Loucy (cell line): ENCODE measurements around the gene GSG1L.

ENCODE experiments used
- H2AFZ ChIP-seq: fragments of 200-600 bp; sonication (generic); 2 replicates; pipeline ENCODE4 v1.6.0; 2016; ENCODE audit warnings: antibody characterized with exemption, mild to moderate bottlenecking, low read length, moderate library complexity
- H3F3A ChIP-seq: fragments of 200-600 bp; 2 replicates; pipeline ENCODE4 v1.6.0; 2016; ENCODE audit warnings: antibody characterized with exemption, low read depth, mild to moderate bottlenecking
- H3K27me3 ChIP-seq: fragments of 200-600 bp; sonication (generic); 2 replicates; pipeline ENCODE4 v1.6.1; 2014; ENCODE audit warnings: low read length, mild to moderate bottlenecking; ENCODE audit not compliant: insufficient read depth, poor library complexity, severe bottlenecking
- H3K36me3 ChIP-seq: fragments of 200-600 bp; sonication (generic); 2 replicates; pipeline ENCODE4 v1.6.1; 2016; ENCODE audit warnings: low read length; ENCODE audit not compliant: insufficient read depth
- H3K4me1 ChIP-seq: fragments of 200-600 bp; sonication (generic); 2 replicates; pipeline ENCODE4 v1.5.1; 2014; ENCODE audit warnings: low read length, mild to moderate bottlenecking; ENCODE audit not compliant: insufficient read depth, poor library complexity, severe bottlenecking
- H3K4me2 ChIP-seq: fragments of 200-600 bp; sonication (generic); 2 replicates; pipeline ENCODE4 v1.6.0; 2014; ENCODE audit warnings: antibody characterized with exemption, low read length, low read depth, mild to moderate bottlenecking; ENCODE audit not compliant: poor library complexity, severe bottlenecking
- H3K4me3 ChIP-seq: fragments of 200-600 bp; sonication (generic); 2 replicates; pipeline ENCODE4 v1.5.1; 2014; ENCODE audit warnings: low read length, mild to moderate bottlenecking, mixed read lengths; ENCODE audit not compliant: poor library complexity, severe bottlenecking
- H3K79me2 ChIP-seq: fragments of 200-600 bp; sonication (generic); 2 replicates; pipeline ENCODE4 v1.6.1; 2014; ENCODE audit warnings: low read length; ENCODE audit not compliant: insufficient read depth
- H3K9ac ChIP-seq: fragments of 200-600 bp; sonication (generic); 2 replicates; pipeline ENCODE4 v1.6.0; 2014; ENCODE audit warnings: mild to moderate bottlenecking, low read depth, low read length, moderate library complexity; ENCODE audit not compliant: poor library complexity, severe bottlenecking
- H3K9me2 ChIP-seq: fragments of 200-600 bp; sonication (generic); replicated peaks from 2 replicates; pipeline ENCODE4 v1.6.1; 2016; ENCODE audit warnings: low read depth, low read length, mixed read lengths
- H3K9me3 ChIP-seq: fragments of 200-600 bp; sonication (generic); 2 replicates; pipeline ENCODE4 v1.6.1; 2014; ENCODE audit warnings: mild to moderate bottlenecking, antibody characterized with exemption, low read length, low read depth; ENCODE audit not compliant: insufficient read depth
- H4K20me1 ChIP-seq: fragments of 200-600 bp; sonication (generic); 2 replicates; pipeline ENCODE4 v1.6.0; 2014; ENCODE audit warnings: antibody characterized with exemption, low read length, mild to moderate bottlenecking; ENCODE audit not compliant: insufficient read depth, poor library complexity, severe bottlenecking
- EZH2phosphoT487 ChIP-seq: fragments of 200-600 bp; IDR thresholded peaks from 2 replicates; pipeline ENCODE4 v1.6.1; 2018; ENCODE audit warnings: antibody characterized with exemption, mild to moderate bottlenecking, moderate library complexity, borderline replicate concordance
- TF ChIP-seq, protein P1 (sequence below): fragments of 200-600 bp; sonication (generic); conservative IDR thresholded peaks from 2 replicates; pipeline ENCODE4 v1.5.1; 2014; ENCODE audit warnings: mild to moderate bottlenecking, antibody characterized with exemption, low read length

GSG1L gene

DNA sequence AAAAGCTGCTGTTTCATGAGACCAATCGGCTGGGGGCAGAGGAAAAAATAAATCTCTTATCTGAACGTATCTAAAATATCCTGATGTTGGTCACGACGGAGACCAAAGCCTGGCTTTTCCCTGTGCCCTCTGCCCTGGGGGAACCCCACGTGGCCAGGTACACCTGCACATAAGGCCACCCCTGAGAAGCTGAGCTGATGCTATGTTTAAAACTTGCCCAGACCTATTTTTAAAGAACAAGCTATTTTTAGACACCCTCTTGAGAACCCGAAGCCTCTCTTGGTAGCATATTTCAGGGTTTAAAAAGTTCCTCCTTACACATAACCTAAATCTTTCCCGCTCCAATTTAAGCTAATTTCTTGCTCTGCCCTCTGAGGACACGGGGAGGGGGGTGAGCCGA lies 210.4 kb downstream of the GSG1L start:
- no peaks in the 10 kb centered on the region for H3K36me3 ChIP-seq
- no peak overlapping the region for H3K9ac ChIP-seq
- no peak overlapping the region for H3K4me2 ChIP-seq
- TF ChIP-seq EZH2phosphoT487 = no peak
- TF ChIP-seq, protein P1, sequence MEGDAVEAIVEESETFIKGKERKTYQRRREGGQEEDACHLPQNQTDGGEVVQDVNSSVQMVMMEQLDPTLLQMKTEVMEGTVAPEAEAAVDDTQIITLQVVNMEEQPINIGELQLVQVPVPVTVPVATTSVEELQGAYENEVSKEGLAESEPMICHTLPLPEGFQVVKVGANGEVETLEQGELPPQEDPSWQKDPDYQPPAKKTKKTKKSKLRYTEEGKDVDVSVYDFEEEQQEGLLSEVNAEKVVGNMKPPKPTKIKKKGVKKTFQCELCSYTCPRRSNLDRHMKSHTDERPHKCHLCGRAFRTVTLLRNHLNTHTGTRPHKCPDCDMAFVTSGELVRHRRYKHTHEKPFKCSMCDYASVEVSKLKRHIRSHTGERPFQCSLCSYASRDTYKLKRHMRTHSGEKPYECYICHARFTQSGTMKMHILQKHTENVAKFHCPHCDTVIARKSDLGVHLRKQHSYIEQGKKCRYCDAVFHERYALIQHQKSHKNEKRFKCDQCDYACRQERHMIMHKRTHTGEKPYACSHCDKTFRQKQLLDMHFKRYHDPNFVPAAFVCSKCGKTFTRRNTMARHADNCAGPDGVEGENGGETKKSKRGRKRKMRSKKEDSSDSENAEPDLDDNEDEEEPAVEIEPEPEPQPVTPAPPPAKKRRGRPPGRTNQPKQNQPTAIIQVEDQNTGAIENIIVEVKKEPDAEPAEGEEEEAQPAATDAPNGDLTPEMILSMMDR = no peak
- H4K20me1 ChIP-seq = no peaks in the 10 kb centered on the region
- H3K79me2 ChIP-seq = no peaks in the 10 kb centered on the region
- H3K4me1 ChIP-seq = no peaks in the 10 kb centered on the region
- H3K27me3 ChIP-seq = no peaks in the 10 kb centered on the region
- no peaks in the 10 kb centered on the region for H3K9me3 ChIP-seq
- H3F3A ChIP-seq = no peaks in the 10 kb centered on the region
- no peak overlapping the region for H3K4me3 ChIP-seq
- H2AFZ ChIP-seq = no peak overlapping the region
- no peaks in the 10 kb centered on the region for H3K9me2 ChIP-seq

DNA sequence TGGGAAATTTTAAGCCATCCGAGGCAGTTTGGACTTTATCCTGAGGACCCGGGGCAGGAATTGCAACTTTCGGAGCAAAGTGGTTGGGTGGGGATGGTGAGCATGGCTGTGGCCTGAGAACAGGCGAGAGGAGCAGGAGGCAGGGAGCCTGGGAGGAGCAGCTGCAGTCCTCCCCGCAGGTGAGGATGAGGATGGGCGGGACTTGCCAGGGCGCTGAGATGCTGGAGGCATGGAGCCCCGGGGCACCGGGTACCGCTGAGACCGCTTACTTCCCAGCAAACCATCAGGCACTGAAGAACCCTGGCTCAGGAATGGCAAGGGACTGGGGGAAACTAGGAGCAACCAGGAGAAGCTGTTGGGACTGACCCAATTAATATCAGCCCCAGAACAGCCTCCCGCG lies 210.8 kb downstream of the GSG1L start:
- Histone ChIP-seq H3K4me3 (no peak overlapping the region), H3K9me3 (no peaks in the 10 kb centered on the region), H3K4me1 (no peaks in the 10 kb centered on the region), H3K36me3 (no peaks in the 10 kb centered on the region), H3K9me2 (no peaks in the 10 kb centered on the region), H3K27me3 (no peaks in the 10 kb centered on the region), H4K20me1 (no peaks in the 10 kb centered on the region), H3K9ac (no peak overlapping the region), H3K4me2 (no peak overlapping the region), H3K79me2 (no peaks in the 10 kb centered on the region), H2AFZ (no peak overlapping the region), H3F3A (no peaks in the 10 kb centered on the region)
- no peak for TF ChIP-seq EZH2phosphoT487
- TF ChIP-seq, protein P1 = no peak

DNA sequence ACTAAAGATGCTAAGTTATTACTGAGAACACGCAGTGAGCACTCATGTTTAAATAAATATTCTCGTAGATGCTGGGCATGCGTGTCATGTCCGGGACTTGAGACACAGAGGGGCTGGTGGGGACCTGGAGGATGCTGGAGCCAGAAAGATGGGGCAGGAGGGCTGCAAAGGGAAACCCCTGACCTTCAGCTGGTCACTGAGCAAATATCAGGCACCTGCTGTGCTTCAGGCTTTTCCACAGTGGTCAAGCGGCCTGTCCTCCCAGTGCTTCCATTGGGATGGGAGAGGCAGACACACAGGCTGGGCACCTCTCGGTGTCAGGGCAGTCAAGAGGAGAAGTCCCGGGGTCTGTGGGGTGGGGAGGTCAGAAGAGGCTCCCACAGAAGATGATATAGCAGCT lies 211.4 kb downstream of the GSG1L start:
- no peak for TF ChIP-seq EZH2phosphoT487
- TF ChIP-seq, protein P1 = no peak
- H3K9me3 ChIP-seq = no peaks in the 10 kb centered on the region

More for the DNA sequence above, 211.4 kb downstream of the GSG1L start:
- Histone ChIP-seq H3K4me2 (no peak overlapping the region), H3K79me2 (no peaks in the 10 kb centered on the region), H3F3A (no peaks in the 10 kb centered on the region), H3K36me3 (no peaks in the 10 kb centered on the region), H3K4me1 (no peaks in the 10 kb centered on the region), H3K4me3 (no peak overlapping the region), H3K9me2 (no peaks in the 10 kb centered on the region), H4K20me1 (no peaks in the 10 kb centered on the region), H2AFZ (no peak overlapping the region), H3K27me3 (no peaks in the 10 kb centered on the region), H3K9ac (no peak overlapping the region)
